DOHH2 (cell line): Measurements from ENCODE around the gene PTPRN2.

Experiments
- H3F3A ChIP-seq: fragments of 200-600 bp; sonication (generic), shearing (Covaris generic); 2 replicates; pipeline ENCODE4 v1.6.0; 2016; ENCODE audit warnings: antibody characterized with exemption, mild to moderate bottlenecking; ENCODE audit not compliant: control insufficient read depth, insufficient read depth
- H3K27ac ChIP-seq: fragments of 200-600 bp; sonication (generic); 2 replicates; pipeline ENCODE4 v1.5.1; 2014; ENCODE audit warnings: low read depth, mild to moderate bottlenecking, low read length, moderate library complexity
- H3K27me3 ChIP-seq: fragments of 200-600 bp; sonication (generic); 2 replicates; pipeline ENCODE4 v1.6.1; 2014; ENCODE audit warnings: mild to moderate bottlenecking, low read length, mixed read lengths; ENCODE audit not compliant: control insufficient read depth
- H3K36me3 ChIP-seq: fragments of 200-600 bp; sonication (generic); 2 replicates; pipeline ENCODE4 v1.6.1; 2014; ENCODE audit warnings: mild to moderate bottlenecking, low read length, moderate library complexity, mixed read lengths; ENCODE audit not compliant: control insufficient read depth
- H3K4me1 ChIP-seq: fragments of 200-600 bp; sonication (generic); 2 replicates; pipeline ENCODE4 v1.6.1; 2014; ENCODE audit warnings: mild to moderate bottlenecking, low read length, mixed read lengths; ENCODE audit not compliant: control insufficient read depth
- H3K4me2 ChIP-seq: fragments of 200-600 bp; sonication (generic); 2 replicates; pipeline ENCODE4 v1.6.0; 2014; ENCODE audit warnings: mild to moderate bottlenecking, low read length, moderate library complexity
- H3K4me3 ChIP-seq: fragments of 200-600 bp; sonication (generic); 2 replicates; pipeline ENCODE4 v1.5.1; 2014; ENCODE audit warnings: mild to moderate bottlenecking, low read length, mixed read lengths
- H3K79me2 ChIP-seq: fragments of 200-600 bp; sonication (generic); 2 replicates; pipeline ENCODE4 v1.6.1; 2014; ENCODE audit warnings: mild to moderate bottlenecking, low read length, mixed read lengths; ENCODE audit not compliant: control insufficient read depth
- H3K9me2 ChIP-seq: fragments of 200-600 bp; sonication (generic); replicated peaks from 2 replicates; pipeline ENCODE4 v1.6.1; 2014; ENCODE audit warnings: mild to moderate bottlenecking, low read length, mixed read lengths; ENCODE audit not compliant: control insufficient read depth
- H3K9me3 ChIP-seq: fragments of 200-600 bp; sonication (generic); 2 replicates; pipeline ENCODE4 v1.6.1; 2014; ENCODE audit warnings: antibody characterized with exemption, low read length, mixed read lengths; ENCODE audit not compliant: control insufficient read depth, insufficient read depth
- H4K20me1 ChIP-seq: fragments of 200-600 bp; sonication (generic); 2 replicates; pipeline ENCODE4 v1.6.0; 2014; ENCODE audit warnings: low read depth, mild to moderate bottlenecking, antibody characterized with exemption, low read length, moderate library complexity; ENCODE audit not compliant: control insufficient read depth, insufficient read depth
- EZH2phosphoT487 ChIP-seq: fragments of 200-600 bp; sonication (generic); IDR thresholded peaks from 2 replicates; pipeline ENCODE4 v1.6.1; 2017; ENCODE audit warnings: borderline replicate concordance, mild to moderate bottlenecking, antibody characterized with exemption, low read length, moderate library complexity, mixed read lengths
- TF ChIP-seq, protein P1 (sequence below): fragments of 200-600 bp; sonication (generic); IDR thresholded peaks from one replicate; pipeline ENCODE4 v1.5.1; 2014; ENCODE audit warnings: antibody characterized with exemption, mild to moderate bottlenecking, low read depth, low read length; ENCODE audit not compliant: poor library complexity, severe bottlenecking

PTPRN2 gene

DNA sequence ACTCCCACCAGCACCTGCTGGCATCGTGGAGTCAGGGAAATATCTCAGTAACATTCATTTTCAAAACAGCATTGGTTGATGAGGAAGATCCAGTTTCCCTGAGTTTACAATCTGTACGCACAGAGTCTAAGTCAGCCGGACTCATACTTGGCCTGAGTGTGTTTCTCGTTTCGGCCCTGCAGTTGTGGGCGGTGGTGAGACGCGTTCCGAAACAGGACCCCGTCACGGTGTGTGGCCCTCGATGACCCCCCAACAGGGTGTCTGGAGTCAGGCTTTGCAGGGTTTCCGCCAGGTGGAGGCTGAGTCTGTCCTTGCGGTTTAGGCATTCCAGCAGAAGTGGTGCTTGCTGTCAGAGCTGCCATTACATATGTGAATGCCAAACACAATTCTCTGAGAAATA lies 933.3 kb downstream of the PTPRN2 start:
- no peaks in the 10 kb centered on the region for H3F3A ChIP-seq
- no peaks in the 10 kb centered on the region for H3K27me3 ChIP-seq
- no peaks in the 10 kb centered on the region for H3K9me2 ChIP-seq
- TF ChIP-seq, protein P1, sequence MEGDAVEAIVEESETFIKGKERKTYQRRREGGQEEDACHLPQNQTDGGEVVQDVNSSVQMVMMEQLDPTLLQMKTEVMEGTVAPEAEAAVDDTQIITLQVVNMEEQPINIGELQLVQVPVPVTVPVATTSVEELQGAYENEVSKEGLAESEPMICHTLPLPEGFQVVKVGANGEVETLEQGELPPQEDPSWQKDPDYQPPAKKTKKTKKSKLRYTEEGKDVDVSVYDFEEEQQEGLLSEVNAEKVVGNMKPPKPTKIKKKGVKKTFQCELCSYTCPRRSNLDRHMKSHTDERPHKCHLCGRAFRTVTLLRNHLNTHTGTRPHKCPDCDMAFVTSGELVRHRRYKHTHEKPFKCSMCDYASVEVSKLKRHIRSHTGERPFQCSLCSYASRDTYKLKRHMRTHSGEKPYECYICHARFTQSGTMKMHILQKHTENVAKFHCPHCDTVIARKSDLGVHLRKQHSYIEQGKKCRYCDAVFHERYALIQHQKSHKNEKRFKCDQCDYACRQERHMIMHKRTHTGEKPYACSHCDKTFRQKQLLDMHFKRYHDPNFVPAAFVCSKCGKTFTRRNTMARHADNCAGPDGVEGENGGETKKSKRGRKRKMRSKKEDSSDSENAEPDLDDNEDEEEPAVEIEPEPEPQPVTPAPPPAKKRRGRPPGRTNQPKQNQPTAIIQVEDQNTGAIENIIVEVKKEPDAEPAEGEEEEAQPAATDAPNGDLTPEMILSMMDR = no peak
- no peak for TF ChIP-seq EZH2phosphoT487
- no peaks in the 10 kb centered on the region for H4K20me1 ChIP-seq
- no peak overlapping the region for H3K4me2 ChIP-seq
- no peaks in the 10 kb centered on the region for H3K36me3 ChIP-seq
- H3K27ac ChIP-seq = no peak overlapping the region
- H3K9me3 ChIP-seq = peaks cover 9% of the 10 kb centered on the region; the same call in 1 of the 2 replicates
- H3K79me2 ChIP-seq = no peaks in the 10 kb centered on the region
- no peaks in the 10 kb centered on the region for H3K4me1 ChIP-seq
- H3K4me3 ChIP-seq = no peak overlapping the region

- Histone ChIP-seq H3K36me3 (no peaks in the 10 kb centered on the region), H3K4me3 (no peak overlapping the region), H4K20me1 (no peaks in the 10 kb centered on the region), H3K9me3 (peaks cover 9% of the 10 kb centered on the region; the same call in 1 of the 2 replicates), H3K79me2 (no peaks in the 10 kb centered on the region), H3K4me1 (no peaks in the 10 kb centered on the region), H3K27ac (no peak overlapping the region), H3K9me2 (no peaks in the 10 kb centered on the region), H3K4me2 (no peak overlapping the region), H3F3A (no peaks in the 10 kb centered on the region), H3K27me3 (no peaks in the 10 kb centered on the region)
- TF ChIP-seq, protein P1 = no peak
- no peak for TF ChIP-seq EZH2phosphoT487
These were observed 933.8 kb downstream of the PTPRN2 start for GRCh38 chr7:157653827-157654207.

DNA sequence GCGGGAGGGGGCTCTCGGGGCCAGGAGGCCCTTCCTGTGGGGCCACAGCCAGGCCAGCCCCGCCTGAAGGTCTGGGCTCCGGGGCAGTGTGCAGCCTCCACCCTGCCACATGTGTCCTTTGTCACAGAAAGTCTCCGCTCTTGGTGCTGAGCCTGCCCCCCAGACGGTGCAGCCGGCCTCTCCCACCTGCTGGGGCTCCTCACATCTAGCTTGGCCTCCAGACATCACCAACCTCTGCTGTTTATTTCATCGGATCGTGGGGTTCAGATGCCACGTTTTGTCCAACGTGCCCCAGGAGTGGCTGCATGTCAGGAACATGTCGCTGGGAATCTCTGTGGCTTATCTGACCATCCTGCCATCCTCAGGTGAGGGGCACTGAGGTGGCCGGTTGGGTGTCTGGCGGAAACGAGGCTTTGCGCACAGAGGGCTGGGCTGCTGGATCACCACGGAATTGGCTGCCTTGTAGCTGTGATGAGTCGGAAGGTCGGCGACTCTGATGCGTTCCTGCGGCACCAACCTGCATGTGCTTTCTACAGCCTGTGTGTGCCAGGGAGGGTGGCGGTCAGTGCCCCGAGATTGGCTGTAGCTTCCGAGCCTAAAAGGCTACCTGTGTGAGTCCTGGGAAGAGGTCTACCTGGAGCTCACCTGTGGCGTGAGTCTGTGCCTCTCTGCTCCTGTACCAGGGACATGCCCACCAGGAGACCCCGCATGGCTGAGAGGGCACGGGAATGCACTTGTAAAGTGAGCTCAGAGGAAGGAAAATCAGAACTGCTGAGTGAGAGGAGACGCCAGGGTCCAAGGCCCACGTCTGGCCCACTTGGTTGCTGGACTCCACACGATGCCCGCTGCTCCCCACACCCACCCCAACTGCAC lies 934.4 kb downstream of the PTPRN2 start:
- Histone ChIP-seq H3K27ac (no peak overlapping the region), H3K4me3 (no peak overlapping the region), H3K4me2 (no peak overlapping the region), H3K27me3 (no peaks in the 10 kb centered on the region), H3F3A (no peaks in the 10 kb centered on the region), H3K79me2 (no peaks in the 10 kb centered on the region), H4K20me1 (no peaks in the 10 kb centered on the region), H3K9me2 (no peaks in the 10 kb centered on the region), H3K4me1 (no peaks in the 10 kb centered on the region), H3K36me3 (no peaks in the 10 kb centered on the region), H3K9me3 (peaks cover 9% of the 10 kb centered on the region; the same call in 1 of the 2 replicates)
- TF ChIP-seq, protein P1 = no peak
- no peak for TF ChIP-seq EZH2phosphoT487
